ENCODE measurements around the gene ARHGAP27.

ARHGAP27 gene

GRCh38 chr17:45425125-45425983, 7.3 kb downstream of the ARHGAP27 start:
- in situ Hi-C loops (cut with HindIII; ENCODE audit: low sequenced_read_pairs), result no loop called here
- no peak overlapping the region for H3K4me3 ChIP-seq (ENCODE audit: low read depth, low read length)
- TF ChIP-seq CTCF (IDR thresholded peaks at IDR 0.05; ENCODE audit: low read depth, low read length), result peak; percentile 61
- DNase-seq (ENCODE audit: low read depth, low spot score), result peak; percentile 68

GRCh38 chr17:45424769-45425124, 7.9 kb downstream of the ARHGAP27 start:
- no peak overlapping the region for H3K4me3 ChIP-seq (ENCODE audit: low read depth, low read length)

GRCh38 chr17:45423975-45424335, 8.7 kb downstream of the ARHGAP27 start:
- no peak for DNase-seq (ENCODE audit: low read depth, low spot score)
- no peak overlapping the region for H3K4me3 ChIP-seq (ENCODE audit: low read depth, low read length)
- in situ Hi-C loops (cut with HindIII; ENCODE audit: low sequenced_read_pairs), result no loop called here
- no peak for TF ChIP-seq CTCF (IDR thresholded peaks at IDR 0.05; ENCODE audit: low read depth, low read length)

More at GRCh38 chr17:45424769-45425124, 7.9 kb downstream of the ARHGAP27 start:
- in situ Hi-C loops (cut with HindIII; ENCODE audit: low sequenced_read_pairs), result no loop called here
- DNase-seq (ENCODE audit: low read depth, low spot score), result no peak
- no peak for TF ChIP-seq CTCF (IDR thresholded peaks at IDR 0.05; ENCODE audit: low read depth, low read length)

GRCh38 chr17:45423304-45423974, 9.2 kb downstream of the ARHGAP27 start:
- in situ Hi-C loops (cut with HindIII; ENCODE audit: low sequenced_read_pairs), result no loop called here
- DNase-seq (ENCODE audit: low read depth, low spot score), result no peak
- H3K4me3 ChIP-seq (ENCODE audit: low read depth, low read length), result no peak overlapping the region
- no peak for TF ChIP-seq CTCF (IDR thresholded peaks at IDR 0.05; ENCODE audit: low read depth, low read length)

GRCh38 chr17:45414990-45415881, 17.4 kb downstream of the ARHGAP27 start:
- DNase-seq (ENCODE audit: low read depth, low spot score), result no peak
- H3K4me3 ChIP-seq (ENCODE audit: low read depth, low read length), result no peak overlapping the region
- in situ Hi-C loops (cut with HindIII; ENCODE audit: low sequenced_read_pairs), result no loop called here
- no peak for TF ChIP-seq CTCF (IDR thresholded peaks at IDR 0.05; ENCODE audit: low read depth, low read length)

- in situ Hi-C loops (cut with HindIII; ENCODE audit: low sequenced_read_pairs), result no loop called here
- DNase-seq (ENCODE audit: low read depth, low spot score), result no peak
- no peak for TF ChIP-seq CTCF (IDR thresholded peaks at IDR 0.05; ENCODE audit: low read depth, low read length)
- H3K4me3 ChIP-seq (ENCODE audit: low read depth, low read length), result no peak overlapping the region
Measured at GRCh38 chr17:45413498-45413923, 19.2 kb downstream of the ARHGAP27 start.

Data from astrocyte of the spinal cord (primary cell).